Fibroblast of skin of back (primary cell): ENCODE results near the gene DEGS2.

ENCODE experiments used
- DNase-seq: peaks from one replicate; pipeline ENCODE4 v3.0.0-alpha.2; 2013

The DEGS2 gene

GRCh38 chr14:100147691-100148464, 11.6 kb downstream of the DEGS2 start:
- DNase-seq: no peak

- DNase-seq: no peak
Measured at GRCh38 chr14:100147181-100147631, 12.2 kb downstream of the DEGS2 start.

- no peak for DNase-seq
Measured at GRCh38 chr14:100146531-100147091, 12.8 kb downstream of the DEGS2 start.

GRCh38 chr14:100145682-100146464, 13.6 kb downstream of the DEGS2 start:
- no peak for DNase-seq

GRCh38 chr14:100144996-100145646, 14.3 kb downstream of the DEGS2 start:
- no peak for DNase-seq

DNA sequence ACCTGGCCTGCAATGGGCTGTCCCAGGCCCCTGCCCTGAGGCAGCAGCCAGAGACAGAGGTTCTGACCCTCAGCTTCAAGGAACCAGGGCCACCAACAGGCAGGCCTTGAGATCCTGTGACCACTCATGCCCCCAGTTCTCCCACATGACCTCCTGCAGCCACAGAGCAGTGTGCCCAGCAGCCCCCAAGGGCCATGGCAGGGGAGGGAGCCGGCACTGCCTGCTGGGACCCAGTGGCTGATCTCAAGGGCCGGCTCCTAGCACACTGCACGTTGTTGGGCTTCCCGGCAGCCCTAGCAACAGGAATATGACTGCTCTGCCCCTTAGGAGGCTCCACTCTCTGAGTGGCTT, 14.8 kb downstream of the DEGS2 start:
- DNase-seq: no peak

DNA sequence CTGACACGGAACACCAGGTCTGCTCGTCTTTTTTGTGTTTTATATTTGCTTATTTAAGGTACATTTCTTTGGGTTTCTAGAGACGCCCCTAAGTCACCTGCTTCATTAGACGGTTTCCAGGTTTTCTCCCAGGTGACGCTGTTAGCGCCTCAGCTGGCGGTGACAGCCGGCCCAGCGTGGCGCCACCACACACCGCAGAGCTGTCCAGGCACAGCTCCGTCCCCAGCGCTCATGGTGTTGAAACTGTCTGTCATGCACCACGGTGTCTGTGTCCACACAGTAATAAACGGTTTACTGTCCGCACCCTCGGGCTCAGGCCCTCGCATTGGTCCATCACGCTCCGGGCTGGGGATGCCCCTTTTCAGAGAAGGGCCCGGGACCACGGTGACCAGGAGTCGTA, 15.5 kb downstream of the DEGS2 start:
- no peak for DNase-seq

GRCh38 chr14:100143523-100143922, 15.9 kb downstream of the DEGS2 start:
- no peak for DNase-seq

- peak; percentile 15 for DNase-seq
Measured at GRCh38 chr14:100142073-100143040, 17.1 kb downstream of the DEGS2 start.

- DNase-seq: no peak
Measured at GRCh38 chr14:100141098-100141497, 18.3 kb downstream of the DEGS2 start.

GRCh38 chr14:100140452-100141078, 18.9 kb downstream of the DEGS2 start:
- no peak for DNase-seq

GRCh38 chr14:100138955-100139354, 20.5 kb downstream of the DEGS2 start:
- DNase-seq: no peak

DNA sequence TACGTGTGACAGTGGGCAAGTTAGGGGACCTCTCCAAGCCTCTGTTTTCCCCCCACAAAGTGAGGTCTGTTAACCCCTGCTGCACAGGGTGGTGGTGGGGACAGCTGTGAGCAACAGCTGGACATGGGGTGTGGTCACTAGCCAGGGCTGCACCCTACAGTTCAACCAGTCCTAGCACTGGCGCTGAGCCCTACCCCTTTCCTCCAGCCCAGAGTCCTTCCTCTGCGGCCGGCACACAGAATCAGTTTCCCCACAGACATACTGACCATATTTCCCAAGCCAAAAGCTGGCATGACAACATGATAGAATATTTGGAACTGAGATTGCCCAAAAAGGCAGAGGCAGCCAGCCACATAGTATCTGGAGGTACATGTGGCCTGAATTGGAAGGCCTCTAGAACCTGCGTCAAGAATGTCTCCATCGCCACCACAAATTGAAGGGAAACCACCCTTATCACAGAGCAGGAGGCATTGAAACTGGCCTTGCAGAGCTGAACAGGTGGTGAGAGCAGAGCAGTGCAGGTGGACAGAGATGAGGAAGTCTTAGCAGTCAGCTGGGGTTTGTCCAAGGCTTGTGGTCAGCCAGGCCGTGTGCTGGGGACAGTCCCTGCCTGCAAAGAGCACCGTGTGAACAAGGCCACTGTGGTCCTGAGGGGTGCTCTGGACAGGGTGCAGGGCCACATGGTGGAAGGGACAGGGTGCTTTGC, 21.2 kb downstream of the DEGS2 start:
- DNase-seq: no peak

- DNase-seq: no peak
Measured at GRCh38 chr14:100137173-100137572, 22.3 kb downstream of the DEGS2 start.

GRCh38 chr14:100135784-100136183, 23.7 kb downstream of the DEGS2 start:
- DNase-seq: no peak

GRCh38 chr14:100135073-100135472, 24.4 kb downstream of the DEGS2 start:
- DNase-seq: no peak

- DNase-seq: no peak
Measured at GRCh38 chr14:100134586-100134985, 24.9 kb downstream of the DEGS2 start.

DNA sequence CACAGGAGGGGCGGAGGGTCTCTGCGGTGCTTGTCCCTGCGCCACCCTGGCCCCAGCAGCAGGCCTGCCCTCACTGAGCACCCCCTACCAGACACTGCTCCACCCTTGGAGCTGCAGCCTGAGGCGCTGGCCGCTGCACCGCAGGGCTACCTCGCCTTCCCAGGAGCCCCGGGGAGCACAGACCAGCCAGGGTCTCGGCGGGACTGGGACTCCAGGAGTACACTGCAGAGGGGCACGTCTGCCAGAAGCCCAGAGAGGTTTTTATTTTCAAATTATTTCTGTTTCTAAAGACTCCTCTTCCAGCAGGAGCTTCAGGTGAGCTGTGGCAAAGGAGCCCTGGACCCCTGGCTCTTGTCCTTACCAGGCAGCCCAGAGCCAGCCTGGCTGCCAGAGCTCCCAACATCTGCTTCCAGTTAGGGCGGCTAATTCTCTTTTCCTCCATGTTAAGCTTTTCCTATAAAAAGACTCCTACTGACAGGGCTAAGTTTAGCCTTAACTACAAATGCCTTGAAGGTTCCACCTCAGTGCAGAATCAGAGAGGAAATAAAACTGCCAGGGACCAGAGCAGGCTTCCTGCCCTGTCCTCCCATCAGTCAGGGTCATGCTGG, 26.4 kb downstream of the DEGS2 start:
- peak; percentile 25 for DNase-seq

DNA sequence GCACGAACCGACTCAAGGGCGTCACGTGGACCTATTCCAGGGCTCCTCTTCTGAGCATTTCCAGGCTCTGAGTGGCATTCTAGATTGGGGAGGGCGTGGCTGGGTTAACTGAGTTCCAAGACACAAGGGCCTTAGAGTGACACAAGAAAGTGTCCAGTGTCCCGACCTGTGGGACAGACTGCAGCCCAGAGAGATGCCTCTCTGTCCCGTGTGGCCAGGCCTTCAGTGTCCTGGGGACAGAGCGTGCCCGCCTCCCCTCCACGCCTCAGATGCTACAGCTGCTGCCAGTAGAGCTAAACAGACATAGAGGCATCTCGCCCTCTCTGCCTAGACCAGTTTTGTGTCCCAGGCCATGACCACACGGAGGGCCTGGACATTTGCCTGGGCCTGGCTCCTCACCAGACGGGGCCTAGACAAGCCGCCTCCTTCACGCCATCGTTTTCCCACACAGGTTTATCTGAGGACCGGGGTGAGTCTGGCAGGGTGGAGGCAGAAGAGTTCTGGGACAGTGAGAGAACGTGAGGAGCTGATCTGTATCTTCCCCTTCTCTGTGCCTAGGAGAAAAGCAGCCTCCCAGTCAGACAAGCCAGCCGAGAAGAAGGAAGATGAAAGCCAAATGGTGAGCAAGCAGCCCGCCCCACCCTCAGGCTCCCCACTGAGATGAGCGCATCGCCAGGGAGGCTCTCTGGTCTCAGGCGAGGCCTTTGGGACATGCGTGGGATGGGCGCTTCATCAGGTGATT, 27.1 kb downstream of the DEGS2 start:
- peak; percentile 63 for DNase-seq

GRCh38 chr14:100131181-100131580, 28.3 kb downstream of the DEGS2 start:
- no peak for DNase-seq
